SK-N-SH (cell line): ENCODE results near the gene CHL1. TPM values are rescaled to one million over a fixed set of nuclear protein-coding genes. Genes with fewer than 3 reads are reported as not detected.

Source experiments
- CTCF ChIA-PET: fragments of 300-600, 350-600 bp; formaldehyde crosslinking; extraction: SDS; loops from one replicate; lab custom pipeline; 2021; lab: Yijun Ruan, JAX
- POLR2A ChIA-PET: fragments of 350-600 bp; sonication (Branson Sonifier 250); formaldehyde crosslinking; extraction: SDS; loops from one replicate; lab custom pipeline; 2020; ENCODE audit warnings: antibody characterized with exemption, inconsistent platforms; lab: Yijun Ruan, JAX
- DNase-seq: peaks from one replicate; pipeline ENCODE4 v3.0.0; 2012
- H2AFZ ChIP-seq: fragments of 200-600 bp; sonication (generic); 2 replicates; pipeline ENCODE4 v1.8.1; 2016; ENCODE audit warnings: antibody characterized with exemption, mild to moderate bottlenecking, low read depth
- H3F3A ChIP-seq: fragments of 200-600 bp; sonication (generic); replicated peaks from 2 replicates; pipeline ENCODE3; 2016; ENCODE audit warnings: antibody characterized with exemption, mild to moderate bottlenecking; ENCODE audit not compliant: insufficient read depth
- H3K27ac ChIP-seq, 2 experiments: fragments of 200-500 bp in 1 of 2; fragments of 200-600 bp in 1 of 2; sonication (Bioruptor generic) in 1 of 2; sonication (generic), shearing (Covaris generic) in 1 of 2; 2 replicates each; pipeline versions ENCODE4 v1.5.1 to v1.6.1; 2014 to 2016; ENCODE audit warnings: low read depth in 2 of 2, inconsistent platforms in 1 of 2, low read length in 1 of 2, mild to moderate bottlenecking in 1 of 2, mixed read lengths in 1 of 2
- H3K27me3 ChIP-seq: fragments of 200-600 bp; sonication (generic), shearing (Covaris generic); 2 replicates; pipeline ENCODE4 v1.6.1; 2016; ENCODE audit warnings: mixed run types; ENCODE audit not compliant: insufficient read depth
- H3K36me3 ChIP-seq, 2 experiments: fragments of 200-500 bp in 1 of 2; fragments of 200-600 bp in 1 of 2; sonication (Bioruptor generic) in 1 of 2; sonication (generic) in 1 of 2; replicated peaks in 1 of 2; 2 replicates each; pipeline versions ENCODE3 to v1.5.1; 2014 to 2016; ENCODE audit warnings: low read length in 1 of 2, mild to moderate bottlenecking in 1 of 2; ENCODE audit not compliant: insufficient read depth in 2 of 2, control insufficient read depth in 1 of 2
- H3K4me1 ChIP-seq, 2 experiments: fragments of 200-500 bp in 1 of 2; fragments of 200-600 bp in 1 of 2; sonication (Bioruptor generic) in 1 of 2; sonication (generic), shearing (Covaris generic) in 1 of 2; 2 replicates each; pipeline versions ENCODE4 v1.5.1 to v1.6.1; 2014 to 2016; ENCODE audit warnings: low read depth in 1 of 2, low read length in 1 of 2, mixed run types in 1 of 2; ENCODE audit not compliant: insufficient read depth in 2 of 2, control insufficient read depth in 1 of 2
- H3K4me2 ChIP-seq: fragments of 200-600 bp; sonication (generic), shearing (Covaris generic); 2 replicates; pipeline ENCODE4 v1.6.1; 2017; ENCODE audit warnings: mixed run types
- H3K4me3 ChIP-seq, 2 experiments: fragments of 200-500 bp in 1 of 2; fragments of 200-600 bp in 1 of 2; sonication (Bioruptor generic) in 1 of 2; sonication (generic), shearing (Covaris generic) in 1 of 2; 2 replicates each; pipeline versions ENCODE4 v1.5.1 to v1.8.1; 2014 to 2016; ENCODE audit warnings: low read depth in 2 of 2, inconsistent platforms in 1 of 2, low read length in 1 of 2, mild to moderate bottlenecking in 1 of 2, mixed read lengths in 1 of 2, moderate library complexity in 1 of 2
- H3K79me2 ChIP-seq: fragments of 200-600 bp; sonication (generic); 2 replicates; pipeline ENCODE4 v1.8.1; 2017; ENCODE audit warnings: mild to moderate bottlenecking; ENCODE audit not compliant: insufficient read depth
- H3K9ac ChIP-seq: fragments of 200-600 bp; sonication (generic); 2 replicates; pipeline ENCODE4 v1.6.1; 2017; ENCODE audit warnings: mixed run types
- H3K9me2 ChIP-seq: fragments of 200-600 bp; sonication (generic); 2 replicates; pipeline ENCODE4 v1.6.1; 2017; ENCODE audit warnings: mixed run types
- H3K9me3 ChIP-seq: fragments of 200-600 bp; sonication (generic); 2 replicates; pipeline ENCODE4 v1.6.1; 2017; ENCODE audit warnings: mixed run types, mild to moderate bottlenecking, moderate library complexity
- H4K20me1 ChIP-seq: fragments of 200-600 bp; sonication (generic); 2 replicates; pipeline ENCODE4 v1.6.1; 2017; ENCODE audit warnings: mild to moderate bottlenecking, mixed run types; ENCODE audit not compliant: insufficient read depth
- CHD2 ChIP-seq: fragments of 150-350 bp; IDR thresholded peaks from 2 replicates; pipeline ENCODE4 v1.6.1; 2018; ENCODE audit warnings: low read length; ENCODE audit not compliant: partially characterized antibody
- ELF1 ChIP-seq: IDR thresholded peaks from 2 replicates; pipeline ENCODE4 v1.4.0; 2012
- EP300 ChIP-seq, 2 experiments: IDR thresholded peaks; 2 replicates each; pipeline versions ENCODE4 v1.4.0 to v1.6.1; 2012; ENCODE audit warnings: borderline replicate concordance in 1 of 2, low read depth in 1 of 2, low read length in 1 of 2
- EZH2phosphoT487 ChIP-seq: fragments of 200-600 bp; sonication (generic); IDR thresholded peaks from 2 replicates; pipeline ENCODE4 v1.6.1; 2017; ENCODE audit warnings: low read depth, mixed run types, mild to moderate bottlenecking, antibody characterized with exemption, moderate library complexity, borderline replicate concordance
- FOXM1 ChIP-seq: IDR thresholded peaks from 2 replicates; pipeline ENCODE4 v1.4.0; 2012; ENCODE audit warnings: low read depth, mild to moderate bottlenecking
- GABPA ChIP-seq: IDR thresholded peaks from 2 replicates; pipeline ENCODE4 v1.4.0; 2012; ENCODE audit warnings: low read depth, mild to moderate bottlenecking
- GATA2 ChIP-seq: sonication (generic); formaldehyde crosslinking; IDR thresholded peaks from 2 replicates; pipeline ENCODE4 v1.5.0; 2020; ENCODE audit warnings: mild to moderate bottlenecking, missing genetic modification reagents
- JUND ChIP-seq: IDR thresholded peaks from 2 replicates; pipeline ENCODE4 v1.4.0; 2012
- NFIC ChIP-seq: IDR thresholded peaks from 2 replicates; pipeline ENCODE4 v1.4.0; 2012; ENCODE audit warnings: borderline replicate concordance
- POLR2AphosphoS5 ChIP-seq: IDR thresholded peaks from 2 replicates; pipeline ENCODE4 v1.6.1; 2012; ENCODE audit warnings: low read depth, low read length
- RCOR1 ChIP-seq: fragments of 150-350 bp; IDR thresholded peaks from 2 replicates; pipeline ENCODE4 v1.6.1; 2017; ENCODE audit warnings: antibody characterized with exemption, low read length
- RXRA ChIP-seq: IDR thresholded peaks from 2 replicates; pipeline ENCODE4 v1.4.0; 2012; ENCODE audit warnings: low read depth, mild to moderate bottlenecking, borderline replicate concordance
- SMC3 ChIP-seq: IDR thresholded peaks from 2 replicates; pipeline ENCODE4 v1.6.1; 2012; ENCODE audit warnings: low read depth, low read length, improper control_type of control experiment
- TEAD4 ChIP-seq: IDR thresholded peaks from 2 replicates; pipeline ENCODE4 v1.4.0; 2012; ENCODE audit warnings: mild to moderate bottlenecking, borderline replicate concordance; ENCODE audit not compliant: insufficient read depth
- WGBS: methylation state at CpG from one replicate; pipeline ENCODE4 v1.1.6; 2017; ENCODE audit warnings: low lambda C conversion rate; 5-methylcytosine and 5-hydroxymethylcytosine counted together
- polyA plus RNA-seq, 3 experiments: library from polyadenylated mRNA; depleted of rRNA; stranded (reverse); fragments of >200 nt; gene quantifications; 2 replicates each; pipeline ENCODE4 v1.2.3, GENCODE V29; 2012
- TF ChIP-seq, protein P1 (sequence below): fragments of 150-350 bp; IDR thresholded peaks from 2 replicates; pipeline ENCODE4 v1.6.1; 2017; ENCODE audit warnings: antibody characterized with exemption, low read length, low read depth, borderline replicate concordance
- TF ChIP-seq, protein P2 (sequence below): fragments of 200-600 bp; sonication (generic); IDR thresholded peaks from 2 replicates; pipeline ENCODE4 v1.6.1; 2017; ENCODE audit warnings: antibody characterized with exemption, mild to moderate bottlenecking, moderate library complexity
- TF ChIP-seq, protein P3 (sequence below): IDR thresholded peaks from 2 replicates; pipeline ENCODE4 v1.6.1; 2012; ENCODE audit warnings: mild to moderate bottlenecking, low read depth, low read length, moderate library complexity
- TF ChIP-seq, protein P4 (sequence below): IDR thresholded peaks from 2 replicates; pipeline ENCODE4 v1.4.0; 2012; ENCODE audit warnings: low read depth, borderline replicate concordance

CHL1 gene
- polyA plus RNA-seq, 1 of the 3 experiments (the other 2 are of a cell fraction), result not detected

- Histone ChIP-seq H3K27ac (no peak overlapping the region), H3K4me1 (no peaks in the 10 kb centered on the region), H3K9me3 (no peaks in the 10 kb centered on the region; the same call in 1 of the 2 replicates), H3F3A (no peaks in the 10 kb centered on the region), H3K79me2 (no peaks in the 10 kb centered on the region), H3K27me3 (no peaks in the 10 kb centered on the region), H3K9ac (no peak overlapping the region), H3K9me2 (no peaks in the 10 kb centered on the region), H3K4me2 (no peak overlapping the region), H3K36me3 (no peaks in the 10 kb centered on the region), H4K20me1 (no peaks in the 10 kb centered on the region), H2AFZ (no peak overlapping the region), H3K4me3 (no peak overlapping the region)
- 66% methylated on average over 28 of the region's 35 CpGs for WGBS
- ChIA-PET POLR2A (no interaction called here), CTCF (no interaction called here)
- TF ChIP-seq, protein P1, sequence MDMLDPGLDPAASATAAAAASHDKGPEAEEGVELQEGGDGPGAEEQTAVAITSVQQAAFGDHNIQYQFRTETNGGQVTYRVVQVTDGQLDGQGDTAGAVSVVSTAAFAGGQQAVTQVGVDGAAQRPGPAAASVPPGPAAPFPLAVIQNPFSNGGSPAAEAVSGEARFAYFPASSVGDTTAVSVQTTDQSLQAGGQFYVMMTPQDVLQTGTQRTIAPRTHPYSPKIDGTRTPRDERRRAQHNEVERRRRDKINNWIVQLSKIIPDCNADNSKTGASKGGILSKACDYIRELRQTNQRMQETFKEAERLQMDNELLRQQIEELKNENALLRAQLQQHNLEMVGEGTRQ, result no peak
- no peak for TF ChIP-seq CHD2
- no peak for TF ChIP-seq RCOR1
- no peak for TF ChIP-seq JUND
- no peak for TF ChIP-seq ELF1
- TF ChIP-seq, protein P2, sequence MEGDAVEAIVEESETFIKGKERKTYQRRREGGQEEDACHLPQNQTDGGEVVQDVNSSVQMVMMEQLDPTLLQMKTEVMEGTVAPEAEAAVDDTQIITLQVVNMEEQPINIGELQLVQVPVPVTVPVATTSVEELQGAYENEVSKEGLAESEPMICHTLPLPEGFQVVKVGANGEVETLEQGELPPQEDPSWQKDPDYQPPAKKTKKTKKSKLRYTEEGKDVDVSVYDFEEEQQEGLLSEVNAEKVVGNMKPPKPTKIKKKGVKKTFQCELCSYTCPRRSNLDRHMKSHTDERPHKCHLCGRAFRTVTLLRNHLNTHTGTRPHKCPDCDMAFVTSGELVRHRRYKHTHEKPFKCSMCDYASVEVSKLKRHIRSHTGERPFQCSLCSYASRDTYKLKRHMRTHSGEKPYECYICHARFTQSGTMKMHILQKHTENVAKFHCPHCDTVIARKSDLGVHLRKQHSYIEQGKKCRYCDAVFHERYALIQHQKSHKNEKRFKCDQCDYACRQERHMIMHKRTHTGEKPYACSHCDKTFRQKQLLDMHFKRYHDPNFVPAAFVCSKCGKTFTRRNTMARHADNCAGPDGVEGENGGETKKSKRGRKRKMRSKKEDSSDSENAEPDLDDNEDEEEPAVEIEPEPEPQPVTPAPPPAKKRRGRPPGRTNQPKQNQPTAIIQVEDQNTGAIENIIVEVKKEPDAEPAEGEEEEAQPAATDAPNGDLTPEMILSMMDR, result no peak
- TF ChIP-seq, protein P3, sequence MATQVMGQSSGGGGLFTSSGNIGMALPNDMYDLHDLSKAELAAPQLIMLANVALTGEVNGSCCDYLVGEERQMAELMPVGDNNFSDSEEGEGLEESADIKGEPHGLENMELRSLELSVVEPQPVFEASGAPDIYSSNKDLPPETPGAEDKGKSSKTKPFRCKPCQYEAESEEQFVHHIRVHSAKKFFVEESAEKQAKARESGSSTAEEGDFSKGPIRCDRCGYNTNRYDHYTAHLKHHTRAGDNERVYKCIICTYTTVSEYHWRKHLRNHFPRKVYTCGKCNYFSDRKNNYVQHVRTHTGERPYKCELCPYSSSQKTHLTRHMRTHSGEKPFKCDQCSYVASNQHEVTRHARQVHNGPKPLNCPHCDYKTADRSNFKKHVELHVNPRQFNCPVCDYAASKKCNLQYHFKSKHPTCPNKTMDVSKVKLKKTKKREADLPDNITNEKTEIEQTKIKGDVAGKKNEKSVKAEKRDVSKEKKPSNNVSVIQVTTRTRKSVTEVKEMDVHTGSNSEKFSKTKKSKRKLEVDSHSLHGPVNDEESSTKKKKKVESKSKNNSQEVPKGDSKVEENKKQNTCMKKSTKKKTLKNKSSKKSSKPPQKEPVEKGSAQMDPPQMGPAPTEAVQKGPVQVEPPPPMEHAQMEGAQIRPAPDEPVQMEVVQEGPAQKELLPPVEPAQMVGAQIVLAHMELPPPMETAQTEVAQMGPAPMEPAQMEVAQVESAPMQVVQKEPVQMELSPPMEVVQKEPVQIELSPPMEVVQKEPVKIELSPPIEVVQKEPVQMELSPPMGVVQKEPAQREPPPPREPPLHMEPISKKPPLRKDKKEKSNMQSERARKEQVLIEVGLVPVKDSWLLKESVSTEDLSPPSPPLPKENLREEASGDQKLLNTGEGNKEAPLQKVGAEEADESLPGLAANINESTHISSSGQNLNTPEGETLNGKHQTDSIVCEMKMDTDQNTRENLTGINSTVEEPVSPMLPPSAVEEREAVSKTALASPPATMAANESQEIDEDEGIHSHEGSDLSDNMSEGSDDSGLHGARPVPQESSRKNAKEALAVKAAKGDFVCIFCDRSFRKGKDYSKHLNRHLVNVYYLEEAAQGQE, result no peak
- no peak for TF ChIP-seq FOXM1
- no peak for TF ChIP-seq SMC3
- no peak for TF ChIP-seq RXRA
- TF ChIP-seq GABPA, result no peak
- TF ChIP-seq, protein P4, sequence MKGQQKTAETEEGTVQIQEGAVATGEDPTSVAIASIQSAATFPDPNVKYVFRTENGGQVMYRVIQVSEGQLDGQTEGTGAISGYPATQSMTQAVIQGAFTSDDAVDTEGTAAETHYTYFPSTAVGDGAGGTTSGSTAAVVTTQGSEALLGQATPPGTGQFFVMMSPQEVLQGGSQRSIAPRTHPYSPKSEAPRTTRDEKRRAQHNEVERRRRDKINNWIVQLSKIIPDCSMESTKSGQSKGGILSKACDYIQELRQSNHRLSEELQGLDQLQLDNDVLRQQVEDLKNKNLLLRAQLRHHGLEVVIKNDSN, result no peak
- TF ChIP-seq GATA2 (CRISPR knock-in tag), result no peak
- no peak for TF ChIP-seq TEAD4
- no peak for TF ChIP-seq EZH2phosphoT487
- TF ChIP-seq EP300 (IDR thresholded peaks at IDR 0.05; ENCODE audit: borderline replicate concordance in 1 of 2, low read depth in 1 of 2, low read length in 1 of 2), result no peak
- TF ChIP-seq POLR2AphosphoS5, result no peak
- TF ChIP-seq NFIC, result no peak
- DNase-seq, result no peak
Observed at GRCh38 chr3:308597-309321, 112.2 kb downstream of the CHL1 start.
